ENCODE data around the gene ZNF446.

ZNF446 gene

GRCh38 chr19:58516246-58516836 lies 40.2 kb downstream of the ZNF446 start:
- POLR2A ChIA-PET, result no interaction called here
- no peak for DNase-seq (ENCODE audit: extremely low spot score)
- CTCF ChIA-PET, result no interaction called here
- TF ChIP-seq FOXK2 (IDR thresholded peaks at IDR 0.05), result no peak
- no peak for TF ChIP-seq FOXM1 (IDR thresholded peaks at IDR 0.05; ENCODE audit: borderline replicate concordance)
- TF ChIP-seq SUZ12 (IDR thresholded peaks at IDR 0.05), result no peak
- no peak for TF ChIP-seq SP1 (IDR thresholded peaks at IDR 0.05)
- no peak for TF ChIP-seq PKNOX1 (IDR thresholded peaks at IDR 0.05)
- no peak for TF ChIP-seq ARNT (IDR thresholded peaks at IDR 0.05)
- no peak for TF ChIP-seq L3MBTL2 (conservative IDR thresholded peaks at IDR 0.05)
- TF ChIP-seq NFRKB (IDR thresholded peaks at IDR 0.05), result no peak
- no peak for TF ChIP-seq LEF1 (IDR thresholded peaks at IDR 0.05; ENCODE audit: borderline replicate concordance)
- TF ChIP-seq HDGF (IDR thresholded peaks at IDR 0.05; ENCODE audit: borderline replicate concordance), result no peak
- TF ChIP-seq BHLHE40 (IDR thresholded peaks at IDR 0.05; ENCODE audit: borderline replicate concordance), result no peak
- TF ChIP-seq ZNF384 (IDR thresholded peaks at IDR 0.05), result no peak
- no peak for TF ChIP-seq FOXA1 (IDR thresholded peaks at IDR 0.05)
- TF ChIP-seq ELF4 (IDR thresholded peaks at IDR 0.05), result no peak

GRCh38 chr19:58516964-58517833 lies 41.0 kb downstream of the ZNF446 start:
- TF ChIP-seq PKNOX1 (IDR thresholded peaks at IDR 0.05), result no peak
- no peak for TF ChIP-seq ARNT (IDR thresholded peaks at IDR 0.05)
- TF ChIP-seq SUZ12 (IDR thresholded peaks at IDR 0.05), result no peak
- TF ChIP-seq FOXK2 (IDR thresholded peaks at IDR 0.05), result no peak
- no peak for TF ChIP-seq FOXA1 (IDR thresholded peaks at IDR 0.05)
- no peak for TF ChIP-seq TARDBP (IDR thresholded peaks at IDR 0.05)
- no peak for TF ChIP-seq NFRKB (IDR thresholded peaks at IDR 0.05)
- no peak for TF ChIP-seq L3MBTL2 (conservative IDR thresholded peaks at IDR 0.05)
- no peak for TF ChIP-seq CTBP1 (IDR thresholded peaks at IDR 0.05; ENCODE audit: borderline replicate concordance)
- no peak for TF ChIP-seq LEF1 (IDR thresholded peaks at IDR 0.05; ENCODE audit: borderline replicate concordance)
- no peak for TF ChIP-seq HDGF (IDR thresholded peaks at IDR 0.05; ENCODE audit: borderline replicate concordance)
- TF ChIP-seq BHLHE40 (IDR thresholded peaks at IDR 0.05; ENCODE audit: borderline replicate concordance), result no peak
- TF ChIP-seq ELF4 (IDR thresholded peaks at IDR 0.05), result no peak
- no peak for TF ChIP-seq FOXM1 (IDR thresholded peaks at IDR 0.05; ENCODE audit: borderline replicate concordance)
- TF ChIP-seq SP1 (IDR thresholded peaks at IDR 0.05), result no peak
- no peak for TF ChIP-seq ZNF384 (IDR thresholded peaks at IDR 0.05)
- ChIA-PET POLR2A (interaction anchor here (0.9 to 7.8 kb wide), 3 partner anchors 27 to 138 kb away, joined by 3 to 96 read pairs (median 3); partner anchors contain the start of gene TRIM28), CTCF (no interaction called here)
- no peak for DNase-seq (ENCODE audit: extremely low spot score)

- no peak for DNase-seq (ENCODE audit: extremely low spot score)
- CTCF ChIA-PET, result interaction anchor here (0.6 to 2.1 kb wide), 5 partner anchors 14 to 63 kb away, joined by 3 to 9 read pairs (median 8); partner anchors contain the start of gene TRIM28
- POLR2A ChIA-PET, result interaction anchor here (0.5 to 7.8 kb wide), 19 partner anchors 18 to 290 kb away, joined by 3 to 96 read pairs (median 4); partner anchors contain the start of genes CHMP2A, TRIM28, UBE2M and ZNF324B
- TF ChIP-seq FOXA1 (IDR thresholded peaks at IDR 0.05) (no peak), CTBP1 (IDR thresholded peaks at IDR 0.05; ENCODE audit: borderline replicate concordance) (no peak), ELF4 (IDR thresholded peaks at IDR 0.05) (no peak), LEF1 (IDR thresholded peaks at IDR 0.05; ENCODE audit: borderline replicate concordance) (no peak), TARDBP (IDR thresholded peaks at IDR 0.05) (no peak), FOXM1 (IDR thresholded peaks at IDR 0.05; ENCODE audit: borderline replicate concordance) (no peak), HDGF (IDR thresholded peaks at IDR 0.05; ENCODE audit: borderline replicate concordance) (no peak), SP1 (IDR thresholded peaks at IDR 0.05) (no peak), PKNOX1 (IDR thresholded peaks at IDR 0.05) (no peak), L3MBTL2 (conservative IDR thresholded peaks at IDR 0.05) (no peak), NFRKB (IDR thresholded peaks at IDR 0.05) (no peak), ARNT (IDR thresholded peaks at IDR 0.05) (no peak), BHLHE40 (IDR thresholded peaks at IDR 0.05; ENCODE audit: borderline replicate concordance) (no peak), SUZ12 (IDR thresholded peaks at IDR 0.05) (no peak), ZNF384 (IDR thresholded peaks at IDR 0.05) (no peak), FOXK2 (IDR thresholded peaks at IDR 0.05) (no peak)
Measured at GRCh38 chr19:58518256-58519086, 42.3 kb downstream of the ZNF446 start.

- TF ChIP-seq NFRKB (IDR thresholded peaks at IDR 0.05) (no peak), ARNT (IDR thresholded peaks at IDR 0.05) (no peak), ZNF384 (IDR thresholded peaks at IDR 0.05) (no peak), L3MBTL2 (conservative IDR thresholded peaks at IDR 0.05) (no peak), FOXK2 (IDR thresholded peaks at IDR 0.05) (no peak), HDGF (IDR thresholded peaks at IDR 0.05; ENCODE audit: borderline replicate concordance) (no peak), FOXM1 (IDR thresholded peaks at IDR 0.05; ENCODE audit: borderline replicate concordance) (no peak), BHLHE40 (IDR thresholded peaks at IDR 0.05; ENCODE audit: borderline replicate concordance) (no peak)
- DNase-seq (ENCODE audit: extremely low spot score), result peak; percentile 69
- CTCF ChIA-PET, result interaction anchor here (0.6 to 2.1 kb wide), 5 partner anchors 14 to 62 kb away, joined by 3 to 9 read pairs (median 8); partner anchors contain the start of gene TRIM28
- POLR2A ChIA-PET, result interaction anchor here (0.6 to 7.8 kb wide), 21 partner anchors 19 to 837 kb away, joined by 3 to 96 read pairs (median 4); partner anchors contain the start of genes CHMP2A, TRIM28, UBE2M and ZNF274
Measured at GRCh38 chr19:58519087-58519354, 42.9 kb downstream of the ZNF446 start.

All from HEK293T (cell line).